Endothelial cell (in vitro differentiated cells): ENCODE data around the gene BCL2. TPM values are rescaled to one million over a fixed set of nuclear protein-coding genes. Genes with fewer than 3 reads are reported as not detected.

Experiments
- DNase-seq: peaks from one replicate; pipeline ENCODE4 v3.0.0; 2021; ENCODE audit warnings: low spot score
- H3K27ac Mint-ChIP-seq: one replicate; pipeline ENCODE4 v1.8.0; 2021; ENCODE audit warnings: mixed read lengths, inconsistent platforms; ENCODE audit not compliant: unreplicated experiment
- H3K27me3 Mint-ChIP-seq: one replicate; pipeline ENCODE4 v1.8.0; 2021; ENCODE audit warnings: mild to moderate bottlenecking, moderate library complexity, mixed read lengths, inconsistent platforms; ENCODE audit not compliant: unreplicated experiment
- H3K36me3 Mint-ChIP-seq: one replicate; pipeline ENCODE4 v1.8.0; 2021; ENCODE audit warnings: mild to moderate bottlenecking, low read depth, mixed read lengths, inconsistent platforms; ENCODE audit not compliant: unreplicated experiment
- H3K4me1 Mint-ChIP-seq: one replicate; pipeline ENCODE4 v1.8.0; 2021; ENCODE audit warnings: mild to moderate bottlenecking, mixed read lengths, inconsistent platforms; ENCODE audit not compliant: unreplicated experiment
- H3K4me3 Mint-ChIP-seq: one replicate; pipeline ENCODE4 v1.8.0; 2021; ENCODE audit warnings: mild to moderate bottlenecking, mixed read lengths, inconsistent platforms; ENCODE audit not compliant: unreplicated experiment
- H3K9me3 Mint-ChIP-seq: one replicate; pipeline ENCODE4 v1.8.0; 2021; ENCODE audit warnings: mixed read lengths, inconsistent platforms; ENCODE audit not compliant: unreplicated experiment
- CTCF ChIP-seq: fragments of 200-600 bp; sonication (generic); IDR thresholded peaks from one replicate; pipeline ENCODE4 v1.5.0; 2021; ENCODE audit warnings: antibody characterized with exemption; ENCODE audit not compliant: unreplicated experiment
- total RNA-seq: library from RNA; stranded (reverse); fragmentation: NEBNext Ultra II Directional; extraction: Animal tissue kit (Norgen Biotek cat#: 25700); gene quantifications from one replicate; pipeline ENCODE4 v1.2.1, GENCODE V29; 2021; ENCODE audit not compliant: unreplicated experiment

BCL2 gene
- total RNA-seq, 1 donor from 2014 or later: 9.2 TPM

DNA sequence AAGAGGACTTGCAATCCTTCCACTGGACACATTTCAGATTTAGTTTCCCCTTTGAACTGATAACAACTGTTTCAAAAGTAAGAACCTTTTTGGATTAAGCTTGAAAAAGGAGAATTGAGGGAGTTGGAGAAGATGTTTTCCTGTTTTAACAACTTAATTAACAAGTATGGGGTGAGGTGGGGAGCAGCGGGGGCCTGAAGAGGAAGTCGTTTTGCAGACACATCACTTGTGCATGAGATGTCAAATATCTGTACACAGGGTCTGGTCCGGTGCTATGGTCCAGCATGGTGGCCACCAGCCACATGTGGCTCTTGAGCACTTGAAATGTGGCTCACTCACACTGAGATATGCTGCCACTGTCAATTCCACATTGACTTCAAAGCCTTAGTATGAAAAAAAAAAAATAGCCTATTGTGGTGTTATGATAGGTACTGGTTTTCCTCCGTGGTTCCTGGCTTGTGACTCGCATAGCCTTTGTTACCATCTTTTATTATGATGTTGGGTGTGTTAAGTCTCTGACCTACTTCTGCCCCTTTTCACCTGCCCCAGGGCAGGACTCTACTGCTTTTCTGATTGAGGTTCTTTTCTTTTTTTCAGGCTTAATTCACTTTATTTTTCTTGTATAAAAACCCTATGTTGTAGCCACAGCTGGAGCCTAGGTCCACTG, 205.5 kb downstream of the BCL2 start:
- Mint-ChIP-seq H3K36me3 (peaks cover 8% of the 10 kb centered on the region), H3K9me3 (no peaks in the 10 kb centered on the region), H3K27me3 (no peaks in the 10 kb centered on the region), H3K27ac (no peak overlapping the region), H3K4me1 (peaks cover 2% of the 10 kb centered on the region), H3K4me3 (no peak overlapping the region)
- DNase-seq: no peak
- TF ChIP-seq CTCF: no peak

- no peak for DNase-seq
- no peaks in the 10 kb centered on the region for H3K9me3 Mint-ChIP-seq
- H3K4me1 Mint-ChIP-seq: peaks cover 2% of the 10 kb centered on the region
- no peak overlapping the region for H3K27ac Mint-ChIP-seq
- H3K36me3 Mint-ChIP-seq: peaks cover 8% of the 10 kb centered on the region
- no peaks in the 10 kb centered on the region for H3K27me3 Mint-ChIP-seq
- no peak overlapping the region for H3K4me3 Mint-ChIP-seq
- TF ChIP-seq CTCF: no peak
Measured at GRCh38 chr18:63112706-63113105, 206.9 kb downstream of the BCL2 start.

GRCh38 chr18:63111671-63112402, 207.7 kb downstream of the BCL2 start:
- Mint-ChIP-seq H3K4me1 (peaks cover 2% of the 10 kb centered on the region), H3K4me3 (no peak overlapping the region), H3K27ac (no peak overlapping the region), H3K27me3 (no peaks in the 10 kb centered on the region), H3K9me3 (no peaks in the 10 kb centered on the region), H3K36me3 (peaks cover 8% of the 10 kb centered on the region)
- DNase-seq: no peak
- TF ChIP-seq CTCF: no peak

DNA sequence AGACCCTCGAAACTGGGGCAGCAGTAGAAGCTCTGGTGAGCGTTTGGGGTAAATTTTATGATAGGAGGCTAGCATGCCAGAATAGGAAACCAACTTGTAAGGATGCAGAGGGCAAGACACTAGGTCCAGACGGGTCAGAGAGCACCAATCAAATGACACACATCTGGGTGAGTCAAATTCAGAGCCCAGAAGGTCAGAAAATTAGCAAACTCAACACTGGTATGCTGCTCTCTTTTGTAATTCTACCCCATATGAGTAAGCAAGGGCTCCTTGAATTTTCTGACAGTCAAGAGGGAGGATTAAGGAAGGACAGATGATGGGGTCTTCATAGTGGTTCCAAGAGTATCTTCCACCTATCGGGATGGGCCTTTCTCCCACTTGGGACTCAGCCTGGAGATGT, 209.8 kb downstream of the BCL2 start:
- peaks cover 3% of the 10 kb centered on the region for H3K27me3 Mint-ChIP-seq
- no peak for TF ChIP-seq CTCF
- H3K4me1 Mint-ChIP-seq: peaks cover 2% of the 10 kb centered on the region
- H3K9me3 Mint-ChIP-seq: no peaks in the 10 kb centered on the region
- H3K27ac Mint-ChIP-seq: no peak overlapping the region
- peaks cover 8% of the 10 kb centered on the region for H3K36me3 Mint-ChIP-seq
- DNase-seq: no peak
- H3K4me3 Mint-ChIP-seq: no peak overlapping the region

- H3K36me3 Mint-ChIP-seq: peaks cover 8% of the 10 kb centered on the region
- H3K4me3 Mint-ChIP-seq: no peak overlapping the region
- H3K27ac Mint-ChIP-seq: no peak overlapping the region
- H3K9me3 Mint-ChIP-seq: no peaks in the 10 kb centered on the region
- TF ChIP-seq CTCF: no peak
- DNase-seq: no peak
- peaks cover 2% of the 10 kb centered on the region for H3K4me1 Mint-ChIP-seq
- H3K27me3 Mint-ChIP-seq: peaks cover 3% of the 10 kb centered on the region
Measured at GRCh38 chr18:63109022-63109421, 210.5 kb downstream of the BCL2 start.
